GM19193 (cell line): ENCODE measurements around the gene SPI1.

Source experiments
- POLR2A ChIP-seq: IDR thresholded peaks from 4 replicates; pipeline ENCODE4 v1.6.1; 2011; ENCODE audit not compliant: insufficient read depth, insufficient read length; ENCODE audit errors: extremely low read depth

The SPI1 gene

DNA sequence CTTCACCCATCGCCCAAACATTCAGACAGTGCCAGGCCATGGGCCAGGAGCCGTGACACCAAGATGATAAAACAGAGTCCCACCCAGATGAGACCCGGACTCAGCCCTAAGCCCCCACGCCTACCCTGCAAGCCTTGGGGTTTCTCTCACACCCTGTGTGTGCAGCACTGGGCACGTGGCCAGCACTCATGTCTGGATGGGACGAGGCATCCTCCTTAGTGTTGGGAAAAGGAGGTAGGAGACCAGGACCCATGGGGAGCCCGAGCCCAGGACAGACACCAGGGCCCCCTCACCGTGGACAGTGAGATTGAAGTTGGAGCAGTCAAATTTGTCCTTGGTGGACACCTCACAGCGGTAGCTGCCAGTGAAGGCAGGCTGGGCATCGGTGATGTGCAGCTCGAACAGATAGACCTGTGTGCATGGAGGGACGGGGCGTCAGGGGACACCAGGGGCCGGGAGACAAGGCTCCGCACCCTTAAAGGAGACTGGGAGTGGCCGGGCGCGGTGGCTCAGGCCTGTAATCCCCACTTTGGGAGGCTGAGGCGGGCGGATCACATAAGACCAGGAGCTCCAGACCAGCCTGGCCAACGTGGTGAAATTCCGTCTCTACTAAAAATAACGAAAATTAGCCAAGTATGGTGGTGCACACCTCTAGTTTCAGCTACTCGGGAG, 30.1 kb downstream of the SPI1 start:
- no peak for TF ChIP-seq POLR2A

DNA sequence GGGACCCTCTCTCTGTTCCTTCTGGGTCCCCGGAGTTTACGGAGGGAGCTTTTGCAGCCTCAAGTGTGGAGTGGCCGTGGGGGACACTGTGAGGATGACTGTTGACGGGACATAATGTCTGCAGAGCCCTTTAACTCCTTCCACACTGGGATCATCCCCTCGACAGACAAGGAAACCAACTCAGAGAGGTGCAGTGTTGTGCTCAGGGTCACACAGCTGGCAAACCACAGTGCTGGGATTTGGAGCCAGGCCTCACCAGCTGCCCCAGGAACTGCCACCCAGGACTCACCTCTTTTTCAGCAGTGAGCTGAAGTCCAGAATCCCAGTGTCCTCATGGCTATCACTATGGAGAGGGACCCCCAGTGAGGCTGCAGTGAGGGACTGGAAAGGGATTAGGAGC, 31.2 kb downstream of the SPI1 start:
- TF ChIP-seq POLR2A, result no peak

DNA sequence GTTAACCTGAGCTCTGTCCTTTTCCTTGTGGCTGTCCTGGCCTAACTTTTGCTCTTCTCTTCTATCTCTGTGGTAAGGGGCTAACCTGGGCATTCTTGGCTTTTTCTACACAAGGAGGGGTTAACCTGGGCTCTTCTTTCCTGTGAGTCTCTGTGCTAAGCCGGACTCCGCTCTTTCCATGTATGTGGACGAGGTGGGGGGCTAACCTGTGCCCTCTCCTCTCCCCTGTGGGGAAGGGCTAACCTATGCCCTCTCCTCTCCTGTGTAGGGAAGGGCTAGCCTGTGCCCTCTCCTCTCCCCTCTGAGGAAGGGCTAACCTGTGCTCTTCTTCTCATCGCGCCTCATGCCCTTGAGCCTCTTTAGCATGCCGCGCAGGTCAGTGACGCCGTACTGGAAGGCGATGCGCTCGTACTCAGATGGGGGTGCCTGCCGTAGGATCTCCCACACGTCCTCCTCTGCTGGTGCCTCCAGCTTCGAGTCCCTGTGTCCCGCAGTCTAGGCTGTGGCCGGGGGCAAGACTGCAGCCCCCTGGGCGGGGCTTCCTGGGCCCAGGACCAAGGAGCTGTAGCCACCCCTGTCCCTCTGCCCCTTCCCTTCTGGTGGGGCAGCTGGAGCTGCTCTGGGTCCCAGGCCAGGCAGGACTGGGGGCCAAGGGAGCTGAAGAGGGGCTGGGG, 32.3 kb downstream of the SPI1 start:
- TF ChIP-seq POLR2A, result no peak

DNA sequence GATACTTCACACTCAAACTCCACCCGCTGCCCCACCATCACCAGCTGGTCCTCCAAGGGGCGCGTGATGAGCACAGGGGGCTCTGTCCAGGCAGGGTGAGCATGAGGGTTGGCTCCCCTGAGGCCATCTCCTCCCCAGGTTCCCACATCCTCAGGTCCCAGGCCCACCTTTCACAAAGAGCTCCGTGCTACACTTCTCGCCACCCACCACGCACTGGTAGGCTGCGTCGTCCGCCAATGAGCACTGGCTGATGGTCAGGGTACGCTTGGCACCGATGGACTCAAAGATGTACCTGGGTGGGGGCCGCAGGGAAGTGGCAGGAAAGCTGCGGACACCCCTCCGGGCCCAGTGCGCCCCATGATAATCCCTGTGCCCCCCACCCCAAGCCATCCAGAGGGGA, 35.5 kb downstream of the SPI1 start:
- no peak for TF ChIP-seq POLR2A

DNA sequence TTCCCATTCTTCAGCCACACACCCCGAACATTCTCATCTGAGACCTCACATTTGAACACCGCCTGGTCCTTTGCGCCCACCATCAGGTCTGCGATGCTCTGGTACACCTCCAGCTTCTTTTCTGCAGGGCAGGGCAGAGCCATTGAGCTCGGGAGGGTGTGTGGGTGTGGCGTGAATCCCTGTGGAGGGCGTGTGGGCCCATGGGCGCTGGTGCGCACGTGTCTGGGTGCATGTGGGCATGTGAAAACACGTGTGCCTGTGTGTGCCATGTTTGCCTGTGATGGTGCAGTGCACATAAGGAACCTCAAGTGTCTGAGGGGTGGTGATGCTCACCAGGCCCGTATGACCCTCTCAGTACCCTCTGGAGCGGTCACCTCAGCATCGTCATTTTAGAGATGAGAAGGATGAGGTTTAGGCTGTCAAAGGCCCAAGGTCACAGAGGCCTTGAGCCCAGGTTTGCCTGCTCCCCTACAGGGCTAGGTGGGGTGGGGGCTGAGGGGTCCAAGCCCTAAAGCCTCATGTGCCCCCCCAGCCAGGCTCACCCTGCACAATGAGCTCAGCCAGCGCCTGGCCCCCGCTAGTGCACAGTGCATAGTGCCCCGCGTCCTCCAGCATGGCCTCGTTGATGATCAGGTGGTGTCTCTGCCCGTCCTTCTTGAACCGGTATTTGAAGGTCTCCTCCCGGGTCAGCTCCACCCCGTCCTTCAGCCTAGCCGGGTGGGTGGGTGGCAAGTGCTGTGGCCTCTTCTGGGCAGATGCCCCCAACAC, 36.1 kb downstream of the SPI1 start:
- TF ChIP-seq POLR2A, result no peak

DNA sequence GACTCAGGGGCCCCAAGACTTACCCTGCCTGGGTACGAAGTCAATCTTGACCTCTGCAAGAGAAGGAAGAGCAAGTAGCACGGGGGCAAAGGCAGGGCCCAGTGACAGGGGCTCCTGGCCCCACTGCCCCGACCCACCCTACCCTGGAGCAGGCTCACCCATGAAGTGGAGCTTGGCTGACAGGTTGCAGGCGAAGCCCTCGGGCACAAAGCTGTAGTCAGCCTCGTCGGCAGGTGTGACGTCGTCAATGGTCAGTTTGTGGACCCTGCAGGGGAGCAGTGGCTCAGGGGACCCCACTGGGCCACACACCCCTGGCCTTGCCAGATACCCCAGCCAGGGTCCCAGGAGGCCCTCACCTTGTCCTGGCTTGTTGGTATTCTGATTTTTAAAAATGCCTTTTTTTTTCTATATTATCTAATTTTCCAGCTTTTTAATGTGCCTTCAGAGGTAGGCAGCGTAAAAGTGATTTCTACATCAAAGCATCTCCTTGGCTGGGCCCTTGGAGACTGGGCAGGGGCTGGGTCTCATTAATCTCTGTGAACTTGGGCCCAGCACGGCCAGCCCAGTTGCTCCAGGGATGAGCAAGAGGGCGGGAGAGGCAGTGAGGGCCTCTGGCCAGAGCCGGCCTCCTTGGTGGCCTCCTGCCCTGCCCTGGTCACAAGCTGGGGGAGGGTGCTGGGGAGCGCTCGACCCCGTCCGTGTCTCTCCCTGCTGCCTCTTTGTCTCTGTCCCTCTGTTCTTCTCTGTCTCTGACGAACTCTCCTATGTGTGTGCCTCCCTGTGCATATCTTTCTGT, 37.2 kb downstream of the SPI1 start:
- TF ChIP-seq POLR2A, result no peak

DNA sequence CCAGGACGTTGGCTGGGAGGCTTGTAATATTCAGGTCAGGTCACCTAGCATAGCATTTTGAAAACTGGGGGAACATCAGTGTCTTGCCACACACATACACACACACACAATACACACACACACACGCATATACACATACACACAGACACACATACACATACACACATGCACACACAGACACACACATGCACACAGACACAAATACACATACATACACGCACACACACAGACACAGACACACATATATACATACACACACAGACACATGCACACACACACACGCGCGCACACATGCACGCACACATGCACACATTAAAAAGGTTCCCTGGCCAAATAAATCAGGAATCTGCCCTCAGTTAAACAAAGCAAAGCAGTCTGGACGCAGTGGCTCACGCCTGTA, 38.3 kb downstream of the SPI1 start:
- TF ChIP-seq POLR2A, result no peak

DNA sequence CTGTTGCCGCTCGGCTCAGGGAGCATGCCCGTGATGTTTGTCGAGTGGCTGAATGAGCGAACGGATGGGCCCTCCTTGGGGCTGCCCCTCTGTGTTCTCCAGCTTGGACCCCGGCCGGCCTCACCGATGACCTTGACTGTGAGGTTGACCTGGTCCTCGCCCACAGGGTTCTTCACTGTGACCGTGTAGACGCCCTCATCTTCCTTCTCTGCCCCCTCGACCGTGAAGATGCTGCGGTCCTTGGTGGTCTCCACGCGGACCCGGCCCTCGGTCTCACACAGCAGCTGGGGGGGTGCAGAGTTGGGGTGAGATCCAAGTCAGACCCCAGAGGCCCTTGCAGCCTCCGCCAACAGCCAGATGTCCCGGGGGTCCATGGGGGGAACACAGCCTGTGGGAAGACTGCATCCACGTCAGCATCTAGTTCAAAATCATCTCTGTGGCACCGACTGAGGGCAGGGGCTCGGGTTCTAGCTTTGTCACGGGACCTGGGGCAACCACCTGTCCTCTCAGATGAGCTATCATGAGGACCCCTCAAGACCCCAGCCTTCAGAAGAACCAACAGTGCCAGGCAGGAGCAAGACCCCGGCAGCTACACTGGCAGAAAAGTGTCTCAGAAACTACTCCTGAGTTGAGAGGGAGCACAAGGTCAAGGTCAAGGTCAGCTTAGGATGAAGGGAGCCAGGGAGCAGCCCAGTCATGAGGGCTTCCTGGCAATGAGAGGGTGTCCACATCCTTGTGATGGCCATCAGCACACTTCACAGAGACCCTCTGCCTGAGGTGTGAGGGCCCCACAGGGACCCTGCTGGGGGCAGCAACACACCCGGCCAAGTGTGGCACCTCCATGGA, 39.7 kb downstream of the SPI1 start:
- TF ChIP-seq POLR2A, result no peak

DNA sequence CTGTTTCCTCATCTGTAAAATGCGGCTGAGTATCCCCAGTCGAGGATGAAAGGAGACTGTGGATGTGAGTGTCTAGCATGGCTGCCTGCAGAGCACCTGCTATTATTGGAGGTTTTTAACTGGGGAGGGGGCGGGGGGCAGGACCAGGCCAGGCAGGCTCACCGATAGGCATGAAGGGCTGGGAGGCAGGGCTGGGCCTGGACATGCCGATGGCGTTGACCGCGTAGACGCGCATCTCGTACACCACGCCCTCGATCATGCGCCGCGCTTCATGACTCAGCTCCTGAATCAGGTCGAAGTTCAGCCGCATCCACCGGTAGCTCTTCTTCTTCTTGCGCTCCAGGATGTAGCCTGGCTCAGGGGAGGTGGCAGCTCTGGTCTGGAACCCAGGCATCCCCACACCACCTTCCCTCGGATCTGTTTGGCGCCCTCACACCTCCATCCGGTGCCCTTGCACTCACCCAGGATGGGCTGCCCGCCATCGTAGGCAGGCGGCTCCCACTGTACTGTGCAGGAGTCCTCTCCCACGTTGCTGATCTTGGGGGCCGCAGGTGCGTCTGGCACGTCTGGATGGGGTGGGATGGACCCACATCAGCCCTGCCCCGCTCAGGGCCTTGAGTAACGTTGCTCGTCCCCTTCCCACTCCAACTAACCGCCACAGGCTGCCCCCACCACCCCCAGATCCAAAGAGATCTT, 41.0 kb downstream of the SPI1 start:
- TF ChIP-seq POLR2A, result no peak

DNA sequence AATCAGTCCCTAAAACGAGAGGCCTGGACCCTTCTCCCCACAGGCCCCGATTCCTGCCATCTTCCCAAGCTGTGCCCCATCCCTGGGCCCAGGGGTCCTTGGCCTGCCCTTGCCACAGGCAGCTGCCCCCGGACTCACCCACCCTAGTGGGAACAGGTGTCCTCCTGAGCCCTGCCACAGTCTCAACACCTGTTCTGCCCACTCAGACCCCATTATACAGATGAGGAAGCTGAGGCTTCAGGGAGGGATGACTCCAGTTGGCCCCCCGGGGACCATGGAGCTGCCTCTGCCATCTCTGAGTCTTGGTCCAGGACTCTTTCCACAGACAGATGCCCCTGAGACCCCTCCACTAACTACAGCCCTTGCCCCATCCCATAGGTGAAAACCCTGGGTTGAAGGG, 41.8 kb downstream of the SPI1 start:
- no peak for TF ChIP-seq POLR2A

DNA sequence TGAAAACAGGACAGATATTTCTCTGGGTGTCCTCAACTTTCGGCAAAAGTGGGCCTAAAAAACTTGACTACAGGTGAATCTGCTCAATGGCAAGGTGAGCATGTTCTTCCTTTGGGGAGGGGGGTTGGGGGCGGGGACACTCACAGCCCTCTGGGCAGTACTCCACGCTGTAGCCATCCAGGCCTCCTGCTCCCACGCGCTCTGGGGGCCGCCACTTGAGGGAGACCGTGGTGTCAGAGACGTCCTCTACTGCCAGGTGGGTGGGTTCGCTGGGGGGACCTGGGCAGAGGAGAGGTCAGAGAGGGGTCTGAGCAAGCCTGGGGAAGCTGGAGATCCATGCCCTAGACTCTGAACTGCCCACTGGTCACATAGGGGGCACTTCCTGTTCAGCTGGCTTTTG, 42.6 kb downstream of the SPI1 start:
- no peak for TF ChIP-seq POLR2A

DNA sequence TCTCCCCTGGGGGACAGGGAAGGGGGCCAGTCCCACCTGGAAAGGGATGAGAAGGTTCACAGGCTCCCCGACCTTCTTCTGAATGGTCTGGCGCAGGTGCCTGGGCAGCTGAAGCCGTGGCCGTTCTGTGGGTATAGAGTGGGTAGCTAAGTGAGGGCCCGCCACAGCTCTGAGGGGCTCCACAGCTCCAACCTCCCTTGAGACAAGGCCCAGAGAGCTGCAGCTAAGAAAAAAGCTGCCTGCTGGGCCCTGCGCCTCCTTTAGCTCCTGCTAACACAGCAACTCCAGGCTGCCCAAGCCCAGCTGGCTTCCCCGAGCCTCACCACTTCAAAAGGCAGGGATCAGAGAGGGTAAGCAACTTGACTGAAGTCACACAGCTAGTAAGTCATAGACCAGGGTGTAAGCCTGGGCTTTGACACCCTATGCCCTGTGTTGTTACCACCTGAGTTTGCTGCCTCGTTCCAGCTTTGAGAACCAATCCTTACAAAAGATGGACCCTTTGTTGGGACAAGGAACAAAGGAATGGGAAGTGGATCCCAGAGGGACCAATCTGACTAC, 44.4 kb downstream of the SPI1 start:
- TF ChIP-seq POLR2A, result no peak

DNA sequence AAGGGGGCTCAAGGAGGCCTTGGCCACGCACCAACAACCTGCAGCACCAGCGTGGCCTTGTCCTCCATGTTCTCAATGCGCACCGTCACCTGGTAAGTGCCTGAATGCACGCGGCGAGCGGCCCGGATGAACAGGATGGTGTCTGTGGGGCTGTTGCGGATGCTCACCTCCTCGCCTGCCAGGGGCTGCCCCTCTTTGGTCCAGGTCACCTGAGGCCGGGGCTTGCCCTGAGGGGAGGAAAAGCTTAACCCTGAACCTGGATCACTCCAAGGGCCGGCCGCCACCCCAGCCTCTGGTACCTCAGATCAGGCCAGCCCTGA, 44.9 kb downstream of the SPI1 start:
- TF ChIP-seq POLR2A, result no peak
